ENCODE measurements around the gene C3orf85.

The C3orf85 gene

GRCh38 chr3:109137761-109138160 is 1.2 kb downstream of the C3orf85 start:
- in situ Hi-C loops (cut with MboI; ENCODE audit: low sequenced_read_pairs, unreplicated experiment) = no loop called here
- TF ChIP-seq, protein P1, sequence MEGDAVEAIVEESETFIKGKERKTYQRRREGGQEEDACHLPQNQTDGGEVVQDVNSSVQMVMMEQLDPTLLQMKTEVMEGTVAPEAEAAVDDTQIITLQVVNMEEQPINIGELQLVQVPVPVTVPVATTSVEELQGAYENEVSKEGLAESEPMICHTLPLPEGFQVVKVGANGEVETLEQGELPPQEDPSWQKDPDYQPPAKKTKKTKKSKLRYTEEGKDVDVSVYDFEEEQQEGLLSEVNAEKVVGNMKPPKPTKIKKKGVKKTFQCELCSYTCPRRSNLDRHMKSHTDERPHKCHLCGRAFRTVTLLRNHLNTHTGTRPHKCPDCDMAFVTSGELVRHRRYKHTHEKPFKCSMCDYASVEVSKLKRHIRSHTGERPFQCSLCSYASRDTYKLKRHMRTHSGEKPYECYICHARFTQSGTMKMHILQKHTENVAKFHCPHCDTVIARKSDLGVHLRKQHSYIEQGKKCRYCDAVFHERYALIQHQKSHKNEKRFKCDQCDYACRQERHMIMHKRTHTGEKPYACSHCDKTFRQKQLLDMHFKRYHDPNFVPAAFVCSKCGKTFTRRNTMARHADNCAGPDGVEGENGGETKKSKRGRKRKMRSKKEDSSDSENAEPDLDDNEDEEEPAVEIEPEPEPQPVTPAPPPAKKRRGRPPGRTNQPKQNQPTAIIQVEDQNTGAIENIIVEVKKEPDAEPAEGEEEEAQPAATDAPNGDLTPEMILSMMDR (IDR thresholded peaks at IDR 0.05; ENCODE audit: borderline replicate concordance, control extremely low read depth, extremely low read depth, insufficient read depth, missing control alignments) = no peak
- DNase-seq (ENCODE audit: low spot score) = no peak

DNA sequence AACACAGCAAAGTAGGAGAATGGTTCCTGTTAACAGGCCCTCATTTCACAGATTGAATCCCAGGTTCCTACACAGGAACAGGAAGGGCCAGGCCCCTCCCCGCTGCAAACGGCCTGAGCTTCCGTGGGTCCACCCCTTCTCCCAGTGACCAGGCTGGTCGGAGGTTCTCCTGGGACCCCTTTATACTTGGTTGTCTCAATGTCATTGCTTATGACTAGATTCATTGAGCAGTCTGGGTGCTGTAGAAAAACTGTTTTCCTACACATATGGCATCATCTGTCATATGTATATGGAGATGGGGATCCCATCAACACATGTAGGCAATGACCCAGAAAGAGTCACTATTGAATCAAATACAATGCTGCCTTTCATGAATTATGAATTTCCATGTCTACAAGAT is 3.8 kb downstream of the C3orf85 start:
- DNase-seq (ENCODE audit: low spot score) = no peak
- TF ChIP-seq, protein P1 (IDR thresholded peaks at IDR 0.05; ENCODE audit: borderline replicate concordance, control extremely low read depth, extremely low read depth, insufficient read depth, missing control alignments) = no peak
- in situ Hi-C loops (cut with MboI; ENCODE audit: low sequenced_read_pairs, unreplicated experiment) = no loop called here

DNA sequence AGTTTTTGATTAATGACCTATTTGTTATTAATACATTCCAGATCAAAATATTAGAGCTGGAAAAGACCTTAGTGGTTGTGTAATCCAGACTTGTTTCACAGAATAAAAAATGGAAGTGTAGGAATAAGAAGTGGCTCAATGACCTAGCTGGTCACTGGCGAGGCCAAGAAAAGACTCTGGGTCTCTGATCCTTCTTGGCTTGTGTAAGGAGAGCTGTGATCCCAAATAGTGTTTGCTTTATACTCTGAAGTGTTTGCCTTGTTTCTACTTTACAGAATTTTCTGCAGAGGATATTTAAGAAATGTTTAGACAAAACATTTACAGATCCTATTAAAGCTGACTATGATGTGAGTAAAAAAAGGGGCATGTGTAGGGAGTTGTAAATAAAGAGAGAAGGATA is 7.1 kb downstream of the C3orf85 start:
- DNase-seq (ENCODE audit: low spot score) = no peak
- in situ Hi-C loops (cut with MboI; ENCODE audit: low sequenced_read_pairs, unreplicated experiment) = no loop called here
- TF ChIP-seq, protein P1 (IDR thresholded peaks at IDR 0.05; ENCODE audit: borderline replicate concordance, control extremely low read depth, extremely low read depth, insufficient read depth, missing control alignments) = no peak

GRCh38 chr3:109149078-109149477 is 12.6 kb downstream of the C3orf85 start:
- in situ Hi-C loops (cut with MboI; ENCODE audit: low sequenced_read_pairs, unreplicated experiment) = no loop called here
- no peak for DNase-seq (ENCODE audit: low spot score)
- TF ChIP-seq, protein P1 (IDR thresholded peaks at IDR 0.05; ENCODE audit: borderline replicate concordance, control extremely low read depth, extremely low read depth, insufficient read depth, missing control alignments) = no peak

DNA sequence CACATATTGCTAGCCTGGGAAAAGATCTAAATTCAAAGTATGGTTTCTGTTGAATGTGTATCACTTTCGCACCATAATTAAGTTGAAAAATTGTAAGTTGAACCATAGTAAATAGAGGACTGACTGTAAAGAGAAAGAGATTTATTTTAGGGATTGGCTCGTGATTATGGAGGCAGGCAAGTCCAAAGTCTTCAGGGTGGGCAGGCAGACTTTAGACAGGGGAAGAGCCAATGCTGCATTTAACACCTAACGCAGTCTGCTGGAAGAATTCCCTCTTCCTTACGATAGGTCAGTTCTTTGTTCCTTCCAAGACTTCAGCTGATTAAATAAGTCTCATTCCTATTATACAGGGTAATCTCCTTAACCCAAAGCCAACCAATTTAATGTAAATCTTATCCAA is 15.8 kb downstream of the C3orf85 start:
- no peak for DNase-seq (ENCODE audit: low spot score)
- TF ChIP-seq, protein P1 (IDR thresholded peaks at IDR 0.05; ENCODE audit: borderline replicate concordance, control extremely low read depth, extremely low read depth, insufficient read depth, missing control alignments) = no peak
- in situ Hi-C loops (cut with MboI; ENCODE audit: low sequenced_read_pairs, unreplicated experiment) = no loop called here

DNA sequence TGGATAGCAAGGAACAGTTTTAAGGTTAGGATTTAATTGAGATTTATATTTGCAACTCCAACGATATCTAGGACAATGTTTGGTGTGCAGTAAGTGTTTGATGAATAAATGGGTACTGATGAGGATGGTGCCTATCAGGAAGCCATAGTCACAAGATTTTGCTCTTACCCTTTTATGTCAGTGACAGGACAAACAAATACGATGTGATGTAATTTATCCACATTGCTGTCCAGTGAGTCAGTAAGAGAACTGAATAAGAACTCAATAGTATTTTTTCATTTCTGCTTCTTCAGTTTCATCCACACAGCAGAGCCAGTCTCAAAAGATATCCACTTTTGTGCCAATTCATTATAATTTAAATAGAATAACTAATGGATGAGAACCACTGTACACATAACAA is 18.5 kb downstream of the C3orf85 start:
- in situ Hi-C loops (cut with MboI; ENCODE audit: low sequenced_read_pairs, unreplicated experiment) = no loop called here
- no peak for DNase-seq (ENCODE audit: low spot score)
- TF ChIP-seq, protein P1 (IDR thresholded peaks at IDR 0.05; ENCODE audit: borderline replicate concordance, control extremely low read depth, extremely low read depth, insufficient read depth, missing control alignments) = no peak

DNA sequence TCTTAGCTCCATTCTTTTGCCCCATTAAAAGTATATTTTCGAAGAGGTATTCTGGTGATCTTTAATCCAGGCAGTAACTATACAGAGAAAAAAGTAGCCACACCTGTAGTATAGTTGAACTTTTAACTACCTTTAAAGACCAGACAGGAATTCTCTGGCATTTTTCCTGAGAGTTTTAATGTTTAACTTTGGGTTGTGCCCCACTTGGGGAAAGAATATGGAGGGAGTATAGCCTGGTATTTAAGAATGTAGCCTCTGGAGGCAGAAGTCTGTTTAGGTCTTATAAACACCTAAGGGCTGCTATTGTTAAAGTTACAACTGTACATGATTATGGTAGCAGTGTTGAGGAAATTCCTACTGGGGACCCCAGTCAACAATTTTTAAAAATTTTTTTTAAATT is 19.3 kb downstream of the C3orf85 start:
- TF ChIP-seq, protein P1 (IDR thresholded peaks at IDR 0.05; ENCODE audit: borderline replicate concordance, control extremely low read depth, extremely low read depth, insufficient read depth, missing control alignments) = no peak
- DNase-seq (ENCODE audit: low spot score) = no peak
- in situ Hi-C loops (cut with MboI; ENCODE audit: low sequenced_read_pairs, unreplicated experiment) = no loop called here
